Kidney (tissue), 14 donors: ENCODE data around the gene KIF3A. TPM values are rescaled to one million over a fixed set of nuclear protein-coding genes. Genes with fewer than 3 reads are reported as not detected.

Experiments
- DNase-seq, 5 donors: peaks; one replicate each; pipeline ENCODE4 v3.0.0-alpha.2; 2013 to 2020
- FAIRE-seq: peaks from 2 replicates; lab custom pipeline; 2012; peaks lifted over from hg19 to GRCh38; lab: Jason Lieb, UNC
- H3K27ac ChIP-seq, 2 donors: one replicate each; pipeline ENCODE4 v1.7.0; 2013; ENCODE audit warnings: low read depth in 2 of 2, low read length in 2 of 2, inconsistent platforms in 1 of 2
- H3K27me3 ChIP-seq: one replicate; pipeline ENCODE4 v1.7.1; 2013; ENCODE audit warnings: low read length, inconsistent platforms; ENCODE audit not compliant: control insufficient read depth, insufficient read depth
- H3K36me3 ChIP-seq, 3 donors: one replicate each; pipeline versions ENCODE4 v1.7.0 to v1.7.1; 2013; ENCODE audit warnings: low read length in 3 of 3, control low read depth in 1 of 3, inconsistent platforms in 1 of 3; ENCODE audit not compliant: insufficient read depth in 3 of 3, control insufficient read depth in 2 of 3
- H3K4me1 ChIP-seq, 3 donors: one replicate each; pipeline versions ENCODE4 v1.7.0 to v1.7.1; 2013; ENCODE audit warnings: low read length in 3 of 3, inconsistent platforms in 1 of 3, low read depth in 1 of 3; ENCODE audit not compliant: control insufficient read depth in 2 of 3, insufficient read depth in 2 of 3
- H3K4me3 ChIP-seq, 3 donors: one replicate each; pipeline versions ENCODE4 v1.7.0 to v1.8.1; 2013; ENCODE audit warnings: low read length in 3 of 3, control low read depth in 1 of 3, inconsistent platforms in 1 of 3
- H3K9ac ChIP-seq, 3 donors: one replicate each; pipeline versions ENCODE4 v1.7.0 to v1.7.1; 2013; ENCODE audit warnings: low read length in 3 of 3, control low read depth in 1 of 3, inconsistent platforms in 1 of 3
- H3K9me3 ChIP-seq, 3 donors: one replicate each; pipeline versions ENCODE4 v1.7.0 to v1.7.1; 2013; ENCODE audit warnings: low read length in 3 of 3, control low read depth in 1 of 3, inconsistent platforms in 1 of 3; ENCODE audit not compliant: control insufficient read depth in 2 of 3, insufficient read depth in 1 of 3
- CTCF ChIP-seq: IDR thresholded peaks from 3 replicates; pipeline ENCODE4 v1.5.1; 2012; ENCODE audit warnings: mild to moderate bottlenecking, moderate library complexity, borderline replicate concordance; ENCODE audit not compliant: insufficient read depth; ENCODE audit errors: extremely low read depth
- intact Hi-C: fragments of 100-400 bp; cut with DNase I; formaldehyde crosslinking; loops from one replicate; pipeline ENCODE4 v1.11.1; 2022
- polyA plus RNA-seq: library from polyadenylated mRNA; stranded (reverse); fragments of 350-450 nt; fragmentation: Illumina TruSeq; extraction: RNeasy Lipid Tissue Mini Kit (QIAGEN cat#74804); gene quantifications from one replicate; pipeline ENCODE4 v1.2.3, GENCODE V29; 2014; ENCODE audit warnings: low read depth, low replicate concordance; ENCODE audit not compliant: insufficient read depth
- total RNA-seq: library from RNA; stranded (reverse); fragmentation: NEBNext Ultra II Directional; extraction: Animal tissue kit (Norgen Biotek cat#: 25700); gene quantifications from one replicate; pipeline ENCODE4 v1.2.1, GENCODE V29; 2021
- donor health status: control.
- donor health status: control.
- donor health status: control.
- donor health status: control.
- donor health status: control.
- donor health status: DM: yes; HTN: yes; CAD: no.
- donor health status: Normal renal cell carcinoma (clear cell type).

KIF3A gene
- total and polyA plus RNA-seq, 2 donors from 2014 or later: 7.1 to 13.9 TPM

DNA sequence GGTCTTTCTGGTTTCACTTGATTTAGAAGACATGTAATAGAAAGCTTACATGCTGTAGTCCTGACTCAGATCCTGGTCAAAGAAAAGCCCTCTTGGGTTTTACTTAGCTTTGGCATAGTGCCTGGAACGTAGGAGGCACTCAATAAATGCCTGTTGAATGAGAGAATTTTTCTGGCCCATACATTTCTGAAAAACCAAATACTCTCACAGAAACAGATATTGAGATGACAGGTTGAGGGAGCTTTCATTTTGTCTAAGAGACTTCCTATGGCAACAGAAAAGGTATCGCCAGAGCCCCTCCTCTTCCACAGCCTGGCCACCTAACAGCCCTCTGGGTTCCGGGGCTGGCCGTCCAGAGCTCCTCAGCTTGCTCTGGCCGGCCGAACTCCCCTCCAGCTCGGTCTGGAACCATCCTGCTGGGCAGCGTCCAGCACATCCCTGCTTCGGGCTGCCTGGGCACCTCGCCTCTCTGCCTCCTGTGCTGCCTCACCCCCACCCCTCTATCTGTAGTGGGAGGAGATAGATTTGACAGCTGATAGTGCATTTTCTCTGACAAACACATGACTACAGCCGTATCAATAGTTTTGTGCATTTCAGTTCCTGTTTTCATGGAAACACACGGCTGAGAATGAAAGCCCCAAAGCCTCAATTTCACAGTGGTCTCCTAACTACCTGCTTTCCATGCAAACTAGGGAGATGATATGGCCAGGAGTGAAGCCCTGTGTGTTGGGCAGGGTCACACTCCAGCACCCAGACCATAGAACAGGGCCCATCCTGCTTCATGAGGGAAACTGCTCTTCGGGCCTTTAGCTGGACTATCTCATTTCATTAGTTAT is 62.5 kb downstream of the KIF3A start:
- TF ChIP-seq CTCF: no peak
- Histone ChIP-seq H3K9me3 (no peaks in the 10 kb centered on the region), H3K36me3 (no peaks in the 10 kb centered on the region), H3K9ac (no peak overlapping the region), H3K27ac (no peak overlapping the region), H3K4me3 (no peak overlapping the region), H3K4me1 (no peaks in the 10 kb centered on the region), H3K27me3 (no peaks in the 10 kb centered on the region)
- intact Hi-C loops: no loop called here
- DNase-seq: no peak
- FAIRE-seq: no peak

GRCh38 chr5:132673939-132674630 is 63.3 kb downstream of the KIF3A start, which contains the start of gene IL4:
TSS of gene IL4 (plus strand) at chr5:132673989. CDS start at chr5:132674051, 62 bp downstream.
- Histone ChIP-seq H3K4me1 (no peaks in the 10 kb centered on the region), H3K9ac (no peak within 1 kb of the TSS), H3K4me3 (no peak within 1 kb of the TSS), H3K27me3 (no peaks in the 10 kb centered on the region), H3K36me3 (no peaks in the 10 kb centered on the region), H3K27ac (peak within 1 kb of the TSS in 1 of 2 donors; percentile 20), H3K9me3 (no peaks in the 10 kb centered on the region)
- intact Hi-C loops: no loop called here
- no peak for DNase-seq
- no peak for FAIRE-seq
- TF ChIP-seq CTCF: no peak

GRCh38 chr5:132673488-132673887 is 63.9 kb downstream of the KIF3A start:
- no peaks in the 10 kb centered on the region for H3K27me3 ChIP-seq
- no peak for DNase-seq
- no peak for TF ChIP-seq CTCF
- no peaks in the 10 kb centered on the region for H3K4me1 ChIP-seq
- no peak for FAIRE-seq
- H3K27ac ChIP-seq: no peak overlapping the region
- H3K9me3 ChIP-seq: no peaks in the 10 kb centered on the region
- no peak overlapping the region for H3K4me3 ChIP-seq
- intact Hi-C loops: no loop called here
- H3K9ac ChIP-seq: no peak overlapping the region
- no peaks in the 10 kb centered on the region for H3K36me3 ChIP-seq
